ENCODE results near the gene DYNC2I2. TPM values are rescaled to one million over a fixed set of nuclear protein-coding genes. Genes with fewer than 3 reads are reported as not detected.
A peak's percentile ranks its signal among the peaks of the same experiment; 100 is the strongest.

DYNC2I2 gene
- total and polyA plus RNA-seq, 2 experiments from 2014 or later: 48.7 to 78.3 TPM

GRCh38 chr9:128703616-128704355 is 47.1 kb upstream of the DYNC2I2 start:
- H3K4me1 ChIP-seq (ENCODE audit: insufficient read depth): peaks cover 5% of the 10 kb centered on the region; the same call in 1 of the 2 replicates
- no peak overlapping the region for H3K27ac ChIP-seq (ENCODE audit: low read depth)
- no peaks in the 10 kb centered on the region; the same call in 1 of the 2 replicates for H3K27me3 ChIP-seq (ENCODE audit: insufficient read depth)
- H3K4me2 ChIP-seq: peak overlapping the region; percentile 86
- H3K9me3 Mint-ChIP-seq: no peaks in the 10 kb centered on the region; the same call in 2 of the 3 replicates
- peaks cover 5% of the 10 kb centered on the region; the same call in 1 of the 3 replicates for H3K4me1 Mint-ChIP-seq
- H3K4me3 ChIP-seq: peak overlapping the region; percentile 83
- no peaks in the 10 kb centered on the region for H3K9me2 ChIP-seq (ENCODE audit: insufficient read depth)
- DNase-seq (ENCODE audit: low spot score) (no peak), ATAC-seq (peak; percentile 1; the same call in 2 of the 3 replicates)
- H3K4me3 Mint-ChIP-seq: peak overlapping the region; percentile 83
- peak overlapping the region; percentile 96 for H2AFZ ChIP-seq
- H3F3A ChIP-seq (replicated peaks; ENCODE audit: low read depth): peaks cover 21% of the 10 kb centered on the region
- H3K79me2 ChIP-seq (replicated peaks; ENCODE audit: insufficient read depth): no peaks in the 10 kb centered on the region
- H3K27ac Mint-ChIP-seq: no peak overlapping the region
- peaks cover 14% of the 10 kb centered on the region for H3K27me3 Mint-ChIP-seq (ENCODE audit: insufficient read depth, low read depth, poor library complexity)
- TF ChIP-seq ZNF114 (CRISPR knock-in tag; IDR thresholded peaks at IDR 0.05): no peak
- no peak for TF ChIP-seq EZH2 (IDR thresholded peaks at IDR 0.05; ENCODE audit: low read depth, unreplicated experiment)
- TF ChIP-seq ETS1 (IDR thresholded peaks at IDR 0.05): no peak
- TF ChIP-seq ZNF331 (CRISPR knock-in tag; IDR thresholded peaks at IDR 0.05; ENCODE audit: low read depth): no peak
- TF ChIP-seq CREB1 (CRISPR knock-in tag; IDR thresholded peaks at IDR 0.05; ENCODE audit: low read depth): no peak
- no peak for TF ChIP-seq CTCF (conservative IDR thresholded peaks at IDR 0.05; ENCODE audit: low read depth in 2 of 2)
- no peak for TF ChIP-seq EZH2phosphoT487 (IDR thresholded peaks at IDR 0.05; ENCODE audit: unreplicated experiment)
- no peak for TF ChIP-seq REST (IDR thresholded peaks at IDR 0.05; ENCODE audit: unreplicated experiment)
- no peak for TF ChIP-seq STAT1 (IDR thresholded peaks at IDR 0.05; ENCODE audit: unreplicated experiment)
- no peak for TF ChIP-seq JUNB (IDR thresholded peaks at IDR 0.05; ENCODE audit: unreplicated experiment)
- no peak for TF ChIP-seq NANOG (IDR thresholded peaks at IDR 0.05; ENCODE audit: borderline replicate concordance)
- no peak for TF ChIP-seq ZNF462 (CRISPR knock-in tag; IDR thresholded peaks at IDR 0.05)
- H3K36me3 Mint-ChIP-seq (ENCODE audit: low read depth): no peaks in the 10 kb centered on the region; the same call in 2 of the 3 replicates
- H4K20me1 ChIP-seq (replicated peaks; ENCODE audit: insufficient read depth): 0 out of 2 replicates have a peak, but pooled peaks cover 2% of the 10 kb centered on the region
- no peaks in the 10 kb centered on the region for H3K36me3 ChIP-seq (ENCODE audit: insufficient read depth)
